ENCODE measurements around the gene NOD1. TPM values are rescaled to one million over a fixed set of nuclear protein-coding genes. Genes with fewer than 3 reads are reported as not detected.

Gene NOD1
- total and polyA plus RNA-seq, 2 experiments from 2014 or later: 5.9 to 11.1 TPM

DNA sequence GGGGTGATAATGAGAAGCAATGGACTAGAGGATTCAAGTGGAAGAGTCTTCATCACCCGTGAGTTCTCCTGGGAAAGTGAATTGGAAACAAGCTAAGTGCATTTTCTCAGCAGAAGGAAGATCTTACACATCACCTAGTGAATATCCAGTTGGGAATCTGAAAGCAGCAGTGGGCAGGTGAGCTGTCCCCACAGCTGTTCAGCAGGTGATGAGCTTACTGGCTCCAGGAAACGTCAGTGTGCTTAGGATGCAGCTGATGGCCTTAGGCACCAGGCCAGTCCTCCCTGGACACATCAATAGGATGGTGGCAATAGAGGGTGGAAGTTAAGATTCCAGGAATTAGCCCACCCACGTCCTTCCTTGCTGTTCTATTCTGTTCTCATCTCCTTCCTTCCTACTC, 66.7 kb downstream of the NOD1 start:
- H3K27ac ChIP-seq: no peak overlapping the region
- H3K4me3 ChIP-seq: no peak overlapping the region
- in situ Hi-C loops (cut with MboI): loop anchor here (5.0 to 25.0 kb wide), 2 partner anchors 135 to 250 kb away; no protein-coding TSS in a partner anchor
- H3K4me2 ChIP-seq (ENCODE audit: unreplicated experiment): no peak overlapping the region
- no peaks in the 10 kb centered on the region for H3K36me3 ChIP-seq (ENCODE audit: low read depth)
- H3K79me2 ChIP-seq (ENCODE audit: insufficient read depth): no peaks in the 10 kb centered on the region
- 79 to 83% methylated on average over 3 of the region's 3 CpGs for WGBS, 2 experiments (ENCODE audit: low coverage in 1 of 2, low lambda C conversion rate in 2 of 2, missing lambda C conversion rate in 2 of 2)
- H2AFZ ChIP-seq: no peak overlapping the region
- H3K9me2 ChIP-seq (ENCODE audit: insufficient read depth): no peaks in the 10 kb centered on the region
- no peak for TF ChIP-seq EZH2 (IDR thresholded peaks at IDR 0.05; ENCODE audit: insufficient read depth, poor library complexity, severe bottlenecking)
- no peak for TF ChIP-seq EZH2phosphoT487 (IDR thresholded peaks at IDR 0.05; ENCODE audit: insufficient read depth, low read depth)
- H3K27me3 ChIP-seq (replicated peaks; ENCODE audit: insufficient read depth): no peaks in the 10 kb centered on the region
- DNase-seq: no peak
- H3K9ac ChIP-seq: no peak overlapping the region
- no peaks in the 10 kb centered on the region for H3K4me1 ChIP-seq (ENCODE audit: insufficient read depth)
- H3K9me3 ChIP-seq (ENCODE audit: low read depth): no peaks in the 10 kb centered on the region
- no peaks in the 10 kb centered on the region for H3F3A ChIP-seq (ENCODE audit: insufficient read depth)
- no peaks in the 10 kb centered on the region for H4K20me1 ChIP-seq (ENCODE audit: insufficient read depth)

DNA sequence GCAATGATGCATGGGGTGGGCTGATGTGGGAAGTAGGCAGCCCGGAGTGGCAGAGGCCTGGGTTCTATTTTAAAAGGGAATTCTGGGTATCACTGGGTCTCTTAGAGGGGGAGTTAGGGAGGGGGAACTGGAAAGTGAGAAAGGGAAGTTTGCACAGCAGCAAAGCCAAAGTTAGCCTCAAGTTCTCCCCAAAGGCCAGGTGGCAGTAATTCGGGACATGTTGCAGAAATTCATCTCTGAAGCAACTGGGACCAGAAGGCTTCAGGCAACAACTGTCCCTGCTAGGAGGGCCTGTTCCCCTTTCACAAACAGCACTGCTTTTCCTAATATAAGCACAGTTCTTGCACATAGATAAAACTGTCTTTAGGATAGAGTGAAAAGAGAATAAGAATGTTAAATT, 67.4 kb downstream of the NOD1 start:
- TF ChIP-seq EZH2phosphoT487 (IDR thresholded peaks at IDR 0.05; ENCODE audit: insufficient read depth, low read depth) (no peak), EZH2 (IDR thresholded peaks at IDR 0.05; ENCODE audit: insufficient read depth, poor library complexity, severe bottlenecking) (no peak)
- Histone ChIP-seq H3K36me3 (ENCODE audit: low read depth) (no peaks in the 10 kb centered on the region), H3K9me3 (ENCODE audit: low read depth) (no peaks in the 10 kb centered on the region), H3K4me3 (no peak overlapping the region), H3F3A (ENCODE audit: insufficient read depth) (no peaks in the 10 kb centered on the region), H2AFZ (no peak overlapping the region), H3K27me3 (replicated peaks; ENCODE audit: insufficient read depth) (no peaks in the 10 kb centered on the region), H3K4me2 (ENCODE audit: unreplicated experiment) (no peak overlapping the region), H3K9ac (no peak overlapping the region), H3K9me2 (ENCODE audit: insufficient read depth) (no peaks in the 10 kb centered on the region), H3K27ac (no peak overlapping the region), H4K20me1 (ENCODE audit: insufficient read depth) (no peaks in the 10 kb centered on the region), H3K79me2 (ENCODE audit: insufficient read depth) (no peaks in the 10 kb centered on the region), H3K4me1 (ENCODE audit: insufficient read depth) (no peaks in the 10 kb centered on the region)
- DNase-seq: no peak
- in situ Hi-C loops (cut with MboI): loop anchor here (5.0 to 25.0 kb wide), 2 partner anchors 134 to 249 kb away; no protein-coding TSS in a partner anchor
- WGBS, 2 experiments (ENCODE audit: low coverage in 1 of 2, low lambda C conversion rate in 2 of 2, missing lambda C conversion rate in 2 of 2): 91 to 92% methylated on average over 2 of the region's 2 CpGs

DNA sequence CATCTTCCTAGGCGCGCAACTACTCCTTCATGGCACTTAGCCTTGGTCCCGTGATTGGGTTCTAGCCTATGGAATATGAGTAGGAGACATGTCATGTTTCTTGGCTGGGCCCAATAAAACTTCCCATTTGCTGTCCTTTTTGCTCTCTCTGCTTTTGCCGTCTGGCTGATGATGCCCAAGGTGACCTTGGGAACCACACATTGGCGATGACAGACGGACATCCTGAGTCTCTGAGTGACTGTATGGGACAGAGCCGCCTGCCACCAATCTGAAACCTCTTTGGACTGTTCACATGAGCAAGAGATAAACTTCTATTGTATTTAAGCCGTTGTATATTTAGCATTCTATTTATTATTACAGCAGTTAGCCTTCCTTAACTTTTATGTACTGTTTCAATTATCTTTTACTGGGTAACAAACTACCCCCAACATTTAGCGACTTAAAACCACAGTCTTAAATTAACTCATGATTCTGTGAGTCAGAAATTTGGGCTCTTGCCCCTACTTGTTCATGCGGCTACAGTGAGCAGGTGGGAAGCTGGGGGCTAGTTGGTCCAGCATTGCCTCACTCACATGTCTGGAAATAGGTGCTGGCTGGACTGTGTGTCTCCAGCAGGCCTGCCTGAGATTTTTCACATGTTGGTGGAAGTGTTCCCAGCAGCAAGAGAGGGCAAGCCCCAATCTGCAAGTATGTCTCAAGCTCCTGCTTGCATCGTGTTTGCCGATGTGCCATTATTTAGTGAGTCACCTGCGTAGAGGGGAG, 71.7 kb downstream of the NOD1 start:
- H3F3A ChIP-seq (ENCODE audit: insufficient read depth): no peaks in the 10 kb centered on the region
- H3K9me3 ChIP-seq (ENCODE audit: low read depth): no peaks in the 10 kb centered on the region
- no peak overlapping the region for H2AFZ ChIP-seq
- H3K4me3 ChIP-seq: no peak overlapping the region
- 92 to 95% methylated on average over 13 of the region's 13 CpGs for WGBS, 2 experiments (ENCODE audit: low coverage in 1 of 2, low lambda C conversion rate in 2 of 2, missing lambda C conversion rate in 2 of 2)
- no peak for TF ChIP-seq EZH2 (IDR thresholded peaks at IDR 0.05; ENCODE audit: insufficient read depth, poor library complexity, severe bottlenecking)
- no peak for TF ChIP-seq EZH2phosphoT487 (IDR thresholded peaks at IDR 0.05; ENCODE audit: insufficient read depth, low read depth)
- peak; percentile 2 for DNase-seq
- no peaks in the 10 kb centered on the region for H3K27me3 ChIP-seq (replicated peaks; ENCODE audit: insufficient read depth)
- no peak overlapping the region for H3K4me2 ChIP-seq (ENCODE audit: unreplicated experiment)
- no peak overlapping the region for H3K27ac ChIP-seq
- H4K20me1 ChIP-seq (ENCODE audit: insufficient read depth): no peaks in the 10 kb centered on the region
- in situ Hi-C loops (cut with MboI): loop anchor here (25.0 kb wide), 1 partner anchor 245 kb away; no protein-coding TSS in a partner anchor
- H3K36me3 ChIP-seq (ENCODE audit: low read depth): no peaks in the 10 kb centered on the region
- no peaks in the 10 kb centered on the region for H3K79me2 ChIP-seq (ENCODE audit: insufficient read depth)
- no peak overlapping the region for H3K9ac ChIP-seq
- H3K4me1 ChIP-seq (ENCODE audit: insufficient read depth): no peaks in the 10 kb centered on the region
- no peaks in the 10 kb centered on the region for H3K9me2 ChIP-seq (ENCODE audit: insufficient read depth)

DNA sequence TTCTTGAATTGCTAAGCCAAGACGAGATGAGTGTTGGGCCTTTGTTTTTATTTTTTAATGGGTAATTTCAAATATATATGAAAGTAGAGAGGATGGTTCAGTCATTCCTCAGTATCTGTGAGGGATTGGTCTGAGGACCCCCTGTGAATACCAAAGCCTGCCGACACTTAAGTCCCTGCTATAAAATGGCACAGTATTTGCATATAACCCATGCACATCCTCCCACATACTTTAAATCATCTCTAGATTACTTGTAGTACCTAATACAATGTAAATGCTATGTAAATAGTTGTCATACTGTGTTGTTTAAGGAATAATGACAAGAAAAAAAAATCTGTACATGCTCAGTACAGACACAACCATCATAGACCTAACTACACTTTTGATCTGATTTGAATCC, 73.4 kb downstream of the NOD1 start:
- Histone ChIP-seq H3K36me3 (ENCODE audit: low read depth) (no peaks in the 10 kb centered on the region), H3K27me3 (replicated peaks; ENCODE audit: insufficient read depth) (no peaks in the 10 kb centered on the region), H3K79me2 (ENCODE audit: insufficient read depth) (no peaks in the 10 kb centered on the region), H3K27ac (no peak overlapping the region), H3F3A (ENCODE audit: insufficient read depth) (no peaks in the 10 kb centered on the region), H3K4me2 (ENCODE audit: unreplicated experiment) (no peak overlapping the region), H4K20me1 (ENCODE audit: insufficient read depth) (no peaks in the 10 kb centered on the region), H3K9ac (no peak overlapping the region), H3K4me1 (ENCODE audit: insufficient read depth) (no peaks in the 10 kb centered on the region), H2AFZ (no peak overlapping the region), H3K9me2 (ENCODE audit: insufficient read depth) (no peaks in the 10 kb centered on the region), H3K9me3 (ENCODE audit: low read depth) (no peaks in the 10 kb centered on the region), H3K4me3 (no peak overlapping the region)
- in situ Hi-C loops (cut with MboI): loop anchor here (25.0 kb wide), 1 partner anchor 243 kb away; no protein-coding TSS in a partner anchor
- TF ChIP-seq EZH2 (IDR thresholded peaks at IDR 0.05; ENCODE audit: insufficient read depth, poor library complexity, severe bottlenecking) (no peak), EZH2phosphoT487 (IDR thresholded peaks at IDR 0.05; ENCODE audit: insufficient read depth, low read depth) (no peak)
- no peak for DNase-seq
- 94 to 100% methylated on average over 2 of the region's 2 CpGs for WGBS, 2 experiments (ENCODE audit: low coverage in 1 of 2, low lambda C conversion rate in 2 of 2, missing lambda C conversion rate in 2 of 2)

Measured in GM23248 (cell line).